Measurements from ENCODE around the gene CADPS2. TPM values are rescaled to one million over a fixed set of nuclear protein-coding genes. Genes with fewer than 3 reads are reported as not detected.

CADPS2 gene
- total RNA-seq, 2 donors from 2014 or later = 31.9 to 63.9 TPM

- Histone ChIP-seq H3K36me3 (replicated peaks in 1 of 2; ENCODE audit: insufficient read depth in 1 of 2, low read depth in 2 of 2) (no peaks in the 10 kb centered on the region), H3K9me3 (no peaks in the 10 kb centered on the region), H3K4me1 (no peaks in the 10 kb centered on the region), H3K27ac (no peak overlapping the region), H3K27me3 (no peaks in the 10 kb centered on the region), H3K4me3 (no peak overlapping the region)
- intact Hi-C loops (cut with DNase I) = no loop called here
- TF ChIP-seq POLR2A (IDR thresholded peaks at IDR 0.05) (no peak), CTCF (IDR thresholded peaks at IDR 0.05) (no peak)
- DNase-seq = no peak
- ATAC-seq = no peak
- WGBS, 2 donors = 86 to 96% methylated on average over 2 of the region's 2 CpGs
These were observed 22.2 kb downstream of the CADPS2 start for GRCh38 chr7:122864016-122864415.

- intact Hi-C loops (cut with DNase I) = no loop called here
- Histone ChIP-seq H3K27me3 (no peaks in the 10 kb centered on the region), H3K36me3 (replicated peaks in 1 of 2; ENCODE audit: insufficient read depth in 1 of 2, low read depth in 2 of 2) (no peaks in the 10 kb centered on the region), H3K4me1 (peaks cover 9% of the 10 kb centered on the region), H3K27ac (no peak overlapping the region), H3K4me3 (no peak overlapping the region), H3K9me3 (no peaks in the 10 kb centered on the region)
- no peak for DNase-seq
- no peak for TF ChIP-seq CTCF (IDR thresholded peaks at IDR 0.05)
- 45% methylated on average over 3 of the region's 3 CpGs for WGBS, 2 donors
- no peak for ATAC-seq
These were observed 27.9 kb downstream of the CADPS2 start for GRCh38 chr7:122858320-122858719.

GRCh38 chr7:122850528-122850927 lies 35.7 kb downstream of the CADPS2 start:
- TF ChIP-seq POLR2A (IDR thresholded peaks at IDR 0.05) (no peak), CTCF (IDR thresholded peaks at IDR 0.05) (no peak)
- H3K27ac ChIP-seq = no peak overlapping the region
- H3K36me3 ChIP-seq (replicated peaks in 1 of 2; ENCODE audit: insufficient read depth in 1 of 2, low read depth in 2 of 2) = no peaks in the 10 kb centered on the region
- no peaks in the 10 kb centered on the region for H3K27me3 ChIP-seq
- H3K4me1 ChIP-seq = peaks cover 13% of the 10 kb centered on the region
- H3K9me3 ChIP-seq = no peaks in the 10 kb centered on the region
- no peak for DNase-seq
- no peak for ATAC-seq
- H3K4me3 ChIP-seq = no peak overlapping the region
- intact Hi-C loops (cut with DNase I) = no loop called here

GRCh38 chr7:122849957-122850328 lies 36.3 kb downstream of the CADPS2 start:
- no peak overlapping the region for H3K4me3 ChIP-seq
- no peak overlapping the region for H3K27ac ChIP-seq
- no peaks in the 10 kb centered on the region for H3K36me3 ChIP-seq (replicated peaks in 1 of 2; ENCODE audit: insufficient read depth in 1 of 2, low read depth in 2 of 2)
- WGBS, 2 donors = 92% methylated on average over 2 to 3 of the region's 3 CpGs
- no peak for ATAC-seq
- H3K9me3 ChIP-seq = no peaks in the 10 kb centered on the region
- intact Hi-C loops (cut with DNase I) = no loop called here
- DNase-seq = no peak
- TF ChIP-seq CTCF (IDR thresholded peaks at IDR 0.05) = no peak
- H3K27me3 ChIP-seq = no peaks in the 10 kb centered on the region
- peaks cover 13% of the 10 kb centered on the region for H3K4me1 ChIP-seq

GRCh38 chr7:122849322-122849956 lies 36.8 kb downstream of the CADPS2 start:
- TF ChIP-seq POLR2A (IDR thresholded peaks at IDR 0.05) (no peak), CTCF (IDR thresholded peaks at IDR 0.05) (no peak)
- Histone ChIP-seq H3K4me1 (peaks cover 13% of the 10 kb centered on the region), H3K4me3 (no peak overlapping the region), H3K27me3 (no peaks in the 10 kb centered on the region), H3K9me3 (no peaks in the 10 kb centered on the region), H3K27ac (no peak overlapping the region), H3K36me3 (replicated peaks in 1 of 2; ENCODE audit: insufficient read depth in 1 of 2, low read depth in 2 of 2) (no peaks in the 10 kb centered on the region)
- WGBS, 2 donors = 32 to 40% methylated on average over 4 of the region's 4 CpGs
- no peak for ATAC-seq
- intact Hi-C loops (cut with DNase I) = no loop called here
- DNase-seq = no peak

Data from body of pancreas (tissue), 4 donors.